HepG2 (cell line): ENCODE data around the gene ANKS1B. TPM values are rescaled to one million over a fixed set of nuclear protein-coding genes. Genes with fewer than 3 reads are reported as not detected.

Experiments
- ATAC-seq: fragments of 200-7000 bp; cut with Tn5 transposase; 3 replicates; pipeline ENCODE4 v1.9.1; 2020; ENCODE audit warnings: mild to moderate bottlenecking, moderate library complexity
- BruUV-seq: library from RNA; stranded (reverse); fragments of 400-500 nt; replicated peaks from 2 replicates; lab custom pipeline; 2021; lab: Mats Ljungman, UMichigan
- CTCF ChIA-PET: fragments of 300-600 bp; formaldehyde crosslinking; extraction: SDS; loops from one replicate; lab custom pipeline; 2021; ENCODE audit warnings: low total read pairs, inconsistent platforms, low intra/inter-chr PET ratio; lab: Yijun Ruan, JAX
- POLR2A ChIA-PET: fragments of 350-600 bp; sonication (Branson Sonifier 250); formaldehyde crosslinking; loops from one replicate; lab custom pipeline; 2020; ENCODE audit warnings: antibody characterized with exemption, inconsistent platforms; lab: Yijun Ruan, JAX
- DNase-seq: peaks from one replicate; pipeline ENCODE4 v3.0.0-alpha.2; 2015; ENCODE audit warnings: low spot score
- FAIRE-seq: peaks from 3 replicates; lab custom pipeline; 2011; peaks lifted over from hg19 to GRCh38; lab: Jason Lieb, UNC
- H2AFZ ChIP-seq: one replicate; pipeline ENCODE4 v1.6.1; 2011; ENCODE audit warnings: low read length, inconsistent platforms
- H3K27ac ChIP-seq: fragments of 300-600 bp; 3 replicates; pipeline ENCODE4 v1.8.0; 2011; ENCODE audit warnings: mixed run types, mild to moderate bottlenecking, mixed read lengths, low read length, inconsistent platforms; ENCODE audit not compliant: insufficient read depth; ENCODE audit errors: extremely low read length
- H3K27me3 ChIP-seq, 2 experiments: fragments of 200-600 bp in 1 of 2; 2 replicates in 1 of 2; 3 replicates in 1 of 2; pipeline versions ENCODE4 v1.6.0 to v1.8.0; 2011; ENCODE audit warnings: low read length in 2 of 2, mild to moderate bottlenecking in 2 of 2, moderate library complexity in 2 of 2, inconsistent platforms in 1 of 2; ENCODE audit not compliant: insufficient read depth in 2 of 2, control insufficient read depth in 1 of 2
- H3K36me3 ChIP-seq, 2 experiments: fragments of 200-600 bp in 1 of 2; replicated peaks in 1 of 2; 2 replicates in 1 of 2; 3 replicates in 1 of 2; pipeline versions ENCODE4 v1.5.1 to v1.8.0; 2011; ENCODE audit warnings: low read length in 2 of 2, inconsistent platforms in 1 of 2; ENCODE audit not compliant: insufficient read depth in 2 of 2, control insufficient read depth in 1 of 2
- H3K4me1 ChIP-seq: 2 replicates; pipeline ENCODE4 v1.5.1; 2012; ENCODE audit warnings: low read length, inconsistent platforms; ENCODE audit not compliant: insufficient read depth
- H3K4me2 ChIP-seq: 2 replicates; pipeline ENCODE4 v1.6.0; 2011; ENCODE audit warnings: low read depth, low read length, inconsistent platforms
- H3K4me3 ChIP-seq, 3 experiments: fragments of 200-600 bp in 1 of 3; sonication (generic), shearing (Covaris generic) in 1 of 3; replicated peaks in 1 of 3; 2 replicates each; pipeline ENCODE4 v1.5.1; 2011 to 2016; ENCODE audit warnings: low read length in 3 of 3, inconsistent platforms in 2 of 3, low read depth in 2 of 3, mild to moderate bottlenecking in 2 of 3, control low read depth in 1 of 3, mixed read lengths in 1 of 3; ENCODE audit not compliant: insufficient read depth in 1 of 3
- H3K79me2 ChIP-seq: one replicate; pipeline ENCODE4 v1.6.1; 2011; ENCODE audit warnings: low read length, inconsistent platforms; ENCODE audit not compliant: insufficient read depth
- H3K9ac ChIP-seq: 2 replicates; pipeline ENCODE4 v1.6.0; 2011; ENCODE audit warnings: mild to moderate bottlenecking, low read depth, low read length, inconsistent platforms; ENCODE audit not compliant: insufficient read depth
- H3K9me3 ChIP-seq: 2 replicates; pipeline ENCODE4 v1.5.1; 2012; ENCODE audit warnings: mild to moderate bottlenecking, low read length
- H4K20me1 ChIP-seq: 2 replicates; pipeline ENCODE4 v1.6.0; 2011; ENCODE audit warnings: inconsistent platforms, mild to moderate bottlenecking, low read length, moderate library complexity; ENCODE audit not compliant: insufficient read depth
- DMTF1 ChIP-seq: sonication (generic); formaldehyde crosslinking; IDR thresholded peaks from 2 replicates; pipeline ENCODE4 v1.4.0; 2020; ENCODE audit warnings: mild to moderate bottlenecking, missing genetic modification reagents
- FOXA1 ChIP-seq, 2 experiments: fragments of 450-650 bp in 1 of 2; sonication (generic) in 1 of 2; formaldehyde crosslinking in 1 of 2; IDR thresholded peaks; 2 replicates each; pipeline versions ENCODE4 v1.4.0 to v1.6.1; 2016 to 2020; ENCODE audit warnings: missing genetic modification reagents in 1 of 2
- KLF13 ChIP-seq: sonication (generic); formaldehyde crosslinking; IDR thresholded peaks from 2 replicates; pipeline ENCODE4 v1.4.0; 2020; ENCODE audit warnings: mild to moderate bottlenecking, missing genetic modification reagents
- KLF6 ChIP-seq: IDR thresholded peaks from 2 replicates; pipeline ENCODE4 v1.8.0; 2016; ENCODE audit warnings: missing biosample characterization, missing genetic modification reagents
- PBX3 ChIP-seq: sonication (generic); formaldehyde crosslinking; IDR thresholded peaks from 2 replicates; pipeline ENCODE4 v1.8.1; 2023; ENCODE audit warnings: missing genetic modification reagents, inconsistent platforms, borderline replicate concordance
- SKI ChIP-seq: fragments of 450-650 bp; IDR thresholded peaks from one replicate; pipeline ENCODE4 v1.6.1; 2018; ENCODE audit warnings: mild to moderate bottlenecking; ENCODE audit not compliant: partially characterized antibody
- STAG1 ChIP-seq: sonication (generic); formaldehyde crosslinking; IDR thresholded peaks from 2 replicates; pipeline ENCODE4 v1.4.0; 2020; ENCODE audit warnings: missing genetic modification reagents
- TCF7 ChIP-seq: sonication (generic); IDR thresholded peaks from 2 replicates; pipeline ENCODE4 v1.6.1; 2016; ENCODE audit warnings: antibody characterized with exemption, low read depth
- THAP7 ChIP-seq: sonication (generic); formaldehyde crosslinking; IDR thresholded peaks from 2 replicates; pipeline ENCODE4 v1.8.1; 2023; ENCODE audit warnings: mild to moderate bottlenecking, missing genetic modification reagents
- ZBTB44 ChIP-seq: sonication (generic); formaldehyde crosslinking; IDR thresholded peaks from 2 replicates; pipeline ENCODE4 v1.4.0; 2020; ENCODE audit warnings: missing genetic modification reagents
- ZNF263 ChIP-seq: sonication (generic); formaldehyde crosslinking; IDR thresholded peaks from 2 replicates; pipeline ENCODE4 v1.4.0; 2020; ENCODE audit warnings: missing genetic modification reagents
- ZNF280B ChIP-seq: sonication (generic); formaldehyde crosslinking; IDR thresholded peaks from 2 replicates; pipeline ENCODE4 v1.5.0; 2020; ENCODE audit warnings: missing genetic modification reagents, mild to moderate bottlenecking, borderline replicate concordance
- ZNF546 ChIP-seq: sonication (generic); formaldehyde crosslinking; conservative IDR thresholded peaks from 2 replicates; pipeline ENCODE4 v1.8.1; 2023; ENCODE audit warnings: mild to moderate bottlenecking, missing genetic modification reagents
- ZXDC ChIP-seq: sonication (generic); formaldehyde crosslinking; IDR thresholded peaks from 2 replicates; pipeline ENCODE4 v1.5.0; 2020; ENCODE audit warnings: mild to moderate bottlenecking, missing genetic modification reagents
- WGBS: methylation state at CpG from one replicate; pipeline ENCODE4 v1.1.6; 2017; ENCODE audit warnings: low lambda C conversion rate; 5-methylcytosine and 5-hydroxymethylcytosine counted together
- in situ Hi-C: cut with HindIII; loops from 2 replicates; pipeline ENCODE4 v1.10.0; 2017; ENCODE audit warnings: low pct_unique_long_range_greater_than_20kb; ENCODE audit not compliant: extremely low pct_ligation_motif_present
- intact Hi-C: fragments of 100-400 bp; cut with micrococcal nuclease; formaldehyde crosslinking; loops from one replicate; pipeline ENCODE4 v1.10.0; 2022; ENCODE audit not compliant: unreplicated experiment
- polyA plus RNA-seq, 8 experiments: library from polyadenylated mRNA; depleted of rRNA in 3 of 8; stranded (reverse) in 7 of 8; unstranded in 1 of 8; fragments of >200 nt; fragmentation: Illumina TruSeq in 4 of 8; extraction: Trizol in 4 of 8; gene quantifications; 2 replicates each; pipeline versions ENCODE4 v1.2.1 to v1.2.3, GENCODE V29; 2011 to 2016; ENCODE audit warnings: low read depth in 4 of 8, missing spikeins in 1 of 8, mixed read lengths in 1 of 8; ENCODE audit not compliant: insufficient read depth in 1 of 8
- total RNA-seq, 5 experiments: library from RNA; depleted of rRNA; stranded (reverse); fragments of >200 nt; fragmentation: Illumina TruSeq; extraction: Trizol; gene quantifications; 2 replicates each; pipeline ENCODE4 v1.2.3, GENCODE V29; 2016; ENCODE audit warnings: low read depth in 1 of 5

The ANKS1B gene
- total and polyA plus RNA-seq, 2 of the 13 experiments (the other 11 are each of a cell fraction or from before 2014, with no cell fraction given): 0.15 TPM; not detected in 1

GRCh38 chr12:99035803-99036202, 948.9 kb downstream of the ANKS1B start:
- Histone ChIP-seq H4K20me1 (no peaks in the 10 kb centered on the region), H3K9ac (no peak overlapping the region), H3K9me3 (no peaks in the 10 kb centered on the region), H3K27me3 (peaks cover 0 to 2% of the 10 kb centered on the region in 2 experiments; a peak in 1 of 5 replicates), H3K4me3 (no peak overlapping the region), H2AFZ (no peak overlapping the region), H3K36me3 (no peaks in the 10 kb centered on the region), H3K27ac (no peak overlapping the region), H3K4me1 (no peaks in the 10 kb centered on the region), H3K4me2 (no peak overlapping the region), H3K79me2 (no peaks in the 10 kb centered on the region)
- POLR2A ChIA-PET: no interaction called here
- no peak for DNase-seq
- CTCF ChIA-PET: no interaction called here
- no peak for FAIRE-seq
- no TSS peak for BruUV-seq
- ATAC-seq: no peak
- intact Hi-C loops (no loop called here), in situ Hi-C loops (loop anchor here (25.0 kb wide), 1 partner anchor 726 kb away; no protein-coding TSS in a partner anchor)
- WGBS: 2% methylated on average over 4 of the region's 5 CpGs
- TF ChIP-seq SKI (no peak), ZNF546 (CRISPR knock-in tag) (no peak), ZXDC (no peak), PBX3 (no peak), KLF13 (CRISPR knock-in tag) (no peak), ZBTB44 (CRISPR knock-in tag) (no peak), THAP7 (CRISPR knock-in tag) (no peak), DMTF1 (no peak), TCF7 (no peak), STAG1 (CRISPR knock-in tag) (no peak), ZNF263 (CRISPR knock-in tag) (no peak), ZNF280B (CRISPR knock-in tag) (no peak), FOXA1 (IDR thresholded peaks at IDR 0.05) (no peak), FOXA1 (CRISPR knock-in tag; IDR thresholded peaks at IDR 0.05) (no peak), KLF6 (CRISPR knock-in tag) (no peak)
